Kidney (tissue), 14 donors: ENCODE data around the gene TMEM258. TPM values are rescaled to one million over a fixed set of nuclear protein-coding genes. Genes with fewer than 3 reads are reported as not detected.

ENCODE experiments used
- DNase-seq, 5 donors: peaks; one replicate each; pipeline ENCODE4 v3.0.0-alpha.2; 2013 to 2020
- FAIRE-seq: peaks from 2 replicates; lab custom pipeline; 2012; peaks lifted over from hg19 to GRCh38; lab: Jason Lieb, UNC
- H3K27ac ChIP-seq, 2 donors: one replicate each; pipeline ENCODE4 v1.7.0; 2013; ENCODE audit warnings: low read depth in 2 of 2, low read length in 2 of 2, inconsistent platforms in 1 of 2
- H3K27me3 ChIP-seq: one replicate; pipeline ENCODE4 v1.7.1; 2013; ENCODE audit warnings: low read length, inconsistent platforms; ENCODE audit not compliant: control insufficient read depth, insufficient read depth
- H3K36me3 ChIP-seq, 3 donors: one replicate each; pipeline versions ENCODE4 v1.7.0 to v1.7.1; 2013; ENCODE audit warnings: low read length in 3 of 3, control low read depth in 1 of 3, inconsistent platforms in 1 of 3; ENCODE audit not compliant: insufficient read depth in 3 of 3, control insufficient read depth in 2 of 3
- H3K4me1 ChIP-seq, 3 donors: one replicate each; pipeline versions ENCODE4 v1.7.0 to v1.7.1; 2013; ENCODE audit warnings: low read length in 3 of 3, inconsistent platforms in 1 of 3, low read depth in 1 of 3; ENCODE audit not compliant: control insufficient read depth in 2 of 3, insufficient read depth in 2 of 3
- H3K4me3 ChIP-seq, 3 donors: one replicate each; pipeline versions ENCODE4 v1.7.0 to v1.8.1; 2013; ENCODE audit warnings: low read length in 3 of 3, control low read depth in 1 of 3, inconsistent platforms in 1 of 3
- H3K9ac ChIP-seq, 3 donors: one replicate each; pipeline versions ENCODE4 v1.7.0 to v1.7.1; 2013; ENCODE audit warnings: low read length in 3 of 3, control low read depth in 1 of 3, inconsistent platforms in 1 of 3
- H3K9me3 ChIP-seq, 3 donors: one replicate each; pipeline versions ENCODE4 v1.7.0 to v1.7.1; 2013; ENCODE audit warnings: low read length in 3 of 3, control low read depth in 1 of 3, inconsistent platforms in 1 of 3; ENCODE audit not compliant: control insufficient read depth in 2 of 3, insufficient read depth in 1 of 3
- intact Hi-C: fragments of 100-400 bp; cut with DNase I; formaldehyde crosslinking; loops from one replicate; pipeline ENCODE4 v1.11.1; 2022
- polyA plus RNA-seq: library from polyadenylated mRNA; stranded (reverse); fragments of 350-450 nt; fragmentation: Illumina TruSeq; extraction: RNeasy Lipid Tissue Mini Kit (QIAGEN cat#74804); gene quantifications from one replicate; pipeline ENCODE4 v1.2.3, GENCODE V29; 2014; ENCODE audit warnings: low read depth, low replicate concordance; ENCODE audit not compliant: insufficient read depth
- total RNA-seq: library from RNA; stranded (reverse); fragmentation: NEBNext Ultra II Directional; extraction: Animal tissue kit (Norgen Biotek cat#: 25700); gene quantifications from one replicate; pipeline ENCODE4 v1.2.1, GENCODE V29; 2021
- TF ChIP-seq, protein P1 (sequence below): IDR thresholded peaks from 3 replicates; pipeline ENCODE4 v1.5.1; 2012; ENCODE audit warnings: mild to moderate bottlenecking, moderate library complexity, borderline replicate concordance; ENCODE audit not compliant: insufficient read depth; ENCODE audit errors: extremely low read depth
- donor health status: control.
- donor health status: control.
- donor health status: control.
- donor health status: control.
- donor health status: control.
- donor health status: DM: yes; HTN: yes; CAD: no.
- donor health status: Normal renal cell carcinoma (clear cell type).

Gene TMEM258
- total and polyA plus RNA-seq, 2 donors from 2014 or later: 92.1 to 228 TPM

DNA sequence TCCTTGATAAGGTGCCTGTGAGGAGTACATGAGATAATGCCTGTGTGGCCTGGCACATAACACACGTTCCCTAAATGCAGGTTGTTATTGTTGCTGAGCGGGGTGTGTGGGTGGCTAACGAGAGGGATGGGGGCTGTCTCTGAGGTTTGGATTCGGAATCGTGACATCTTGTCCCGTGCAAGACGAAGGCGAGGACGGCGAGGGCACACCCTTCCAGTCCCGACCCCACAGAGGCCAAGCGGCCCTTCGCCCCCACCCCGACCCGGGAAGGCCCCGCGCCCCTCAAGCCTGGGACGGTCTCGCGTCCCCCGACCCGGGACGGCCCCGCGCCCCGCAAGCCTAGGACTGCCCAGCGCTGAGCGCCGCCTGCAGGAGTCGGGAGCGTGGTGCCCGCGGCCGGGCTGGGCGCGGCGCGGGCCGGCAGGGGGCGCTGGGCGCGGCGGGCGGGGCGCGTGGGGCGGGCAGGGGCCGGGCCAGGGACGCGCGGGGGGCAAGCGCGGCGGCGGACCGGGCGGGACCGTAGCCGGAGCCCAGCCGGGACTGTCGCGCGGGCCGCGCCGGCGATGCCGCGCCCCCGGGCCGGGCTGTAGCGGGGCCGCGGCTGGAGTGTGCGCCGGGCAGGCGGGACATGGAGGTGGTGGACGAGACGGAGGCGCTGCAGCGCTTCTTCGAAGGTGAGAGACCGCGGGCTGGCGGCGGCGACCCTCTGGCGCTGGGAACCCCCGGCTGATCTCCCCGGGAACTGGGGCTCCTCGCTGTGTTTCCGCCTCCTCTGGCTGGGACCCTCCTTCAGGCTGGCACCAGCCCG lies 40.1 kb downstream of the TMEM258 start, which contains the start of gene MYRF:
Gene MYRF (plus strand): TSS at position 520 of the 808 bp plus-strand sequence. CDS start 109 bp downstream, at position 629.
- DNase-seq (peak in 4 of 5 donors; percentile 51 to 85 (median 74)), FAIRE-seq (no peak)
- Histone ChIP-seq H3K36me3 (no peaks in the 10 kb centered on the region), H3K4me1 (peaks cover 0 to 22% (median 3%) of the 10 kb centered on the region in 3 donors), H3K27ac (no peak within 1 kb of the TSS), H3K9ac (peak within 1 kb of the TSS in 2 of 3 donors; percentile 55 to 58), H3K9me3 (no peaks in the 10 kb centered on the region), H3K27me3 (no peaks in the 10 kb centered on the region), H3K4me3 (peak within 1 kb of the TSS; percentile 12 to 57 (median 50))
- intact Hi-C loops: no loop called here
- TF ChIP-seq, protein P1, sequence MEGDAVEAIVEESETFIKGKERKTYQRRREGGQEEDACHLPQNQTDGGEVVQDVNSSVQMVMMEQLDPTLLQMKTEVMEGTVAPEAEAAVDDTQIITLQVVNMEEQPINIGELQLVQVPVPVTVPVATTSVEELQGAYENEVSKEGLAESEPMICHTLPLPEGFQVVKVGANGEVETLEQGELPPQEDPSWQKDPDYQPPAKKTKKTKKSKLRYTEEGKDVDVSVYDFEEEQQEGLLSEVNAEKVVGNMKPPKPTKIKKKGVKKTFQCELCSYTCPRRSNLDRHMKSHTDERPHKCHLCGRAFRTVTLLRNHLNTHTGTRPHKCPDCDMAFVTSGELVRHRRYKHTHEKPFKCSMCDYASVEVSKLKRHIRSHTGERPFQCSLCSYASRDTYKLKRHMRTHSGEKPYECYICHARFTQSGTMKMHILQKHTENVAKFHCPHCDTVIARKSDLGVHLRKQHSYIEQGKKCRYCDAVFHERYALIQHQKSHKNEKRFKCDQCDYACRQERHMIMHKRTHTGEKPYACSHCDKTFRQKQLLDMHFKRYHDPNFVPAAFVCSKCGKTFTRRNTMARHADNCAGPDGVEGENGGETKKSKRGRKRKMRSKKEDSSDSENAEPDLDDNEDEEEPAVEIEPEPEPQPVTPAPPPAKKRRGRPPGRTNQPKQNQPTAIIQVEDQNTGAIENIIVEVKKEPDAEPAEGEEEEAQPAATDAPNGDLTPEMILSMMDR: peak; percentile 85

DNA sequence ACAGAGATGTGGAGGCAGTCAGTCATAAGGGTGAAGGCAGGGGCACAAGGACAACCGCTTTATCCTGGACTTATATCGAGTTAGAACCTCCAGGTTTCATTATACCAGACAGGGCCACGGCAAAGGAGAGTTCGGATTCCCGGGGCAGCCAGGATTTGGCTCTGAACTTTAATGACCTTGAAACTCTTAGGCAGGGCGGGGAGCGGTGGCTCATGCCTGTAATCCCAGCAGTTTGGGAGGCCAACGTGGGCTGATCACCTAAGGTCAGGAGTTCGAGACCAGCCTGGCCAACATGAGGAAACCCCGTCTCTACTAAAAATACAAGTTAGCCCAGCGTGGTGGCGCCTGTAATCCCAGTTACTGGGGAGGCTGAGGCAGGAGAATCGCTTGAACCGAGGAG lies 41.0 kb downstream of the TMEM258 start:
- H3K4me1 ChIP-seq: peaks cover 0 to 19% (median 3%) of the 10 kb centered on the region in 3 donors
- FAIRE-seq (no peak), DNase-seq (no peak)
- H3K9ac ChIP-seq: no peak overlapping the region
- TF ChIP-seq, protein P1: no peak
- no peaks in the 10 kb centered on the region for H3K27me3 ChIP-seq
- no peak overlapping the region for H3K27ac ChIP-seq
- no peaks in the 10 kb centered on the region for H3K9me3 ChIP-seq
- H3K36me3 ChIP-seq: no peaks in the 10 kb centered on the region
- no peak overlapping the region for H3K4me3 ChIP-seq
- intact Hi-C loops: no loop called here

DNA sequence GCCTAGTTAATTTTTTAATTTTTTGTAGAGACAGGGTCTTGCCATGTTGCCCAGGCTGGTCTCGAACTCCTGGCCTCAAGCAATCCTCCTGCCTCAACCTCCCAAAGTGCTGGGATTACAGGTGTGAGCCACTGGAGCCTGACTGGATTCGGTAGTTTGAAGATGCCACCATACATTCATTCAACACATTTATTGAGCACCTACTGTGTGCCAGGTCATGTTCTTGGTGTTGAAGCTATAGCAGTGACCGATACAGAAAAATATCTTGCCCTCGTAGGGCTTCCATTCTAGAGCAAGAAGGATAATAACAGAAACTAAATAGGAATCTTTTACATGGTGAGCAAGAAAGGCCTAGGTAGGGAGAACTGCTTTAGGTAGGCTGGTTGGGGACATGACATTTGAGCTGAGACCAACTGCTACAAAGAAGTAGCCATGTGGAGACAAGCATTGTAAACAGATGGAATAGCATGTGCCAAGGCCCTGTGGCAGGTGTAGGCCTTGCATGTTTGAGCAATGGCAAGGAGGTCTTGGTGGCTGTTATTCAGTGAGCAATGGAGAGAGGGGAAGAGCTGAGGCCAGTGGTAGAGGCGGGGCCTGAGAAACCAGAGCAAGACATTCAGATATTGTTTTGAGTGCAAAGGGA lies 41.6 kb downstream of the TMEM258 start:
- H3K36me3 ChIP-seq: no peaks in the 10 kb centered on the region
- H3K27me3 ChIP-seq: no peaks in the 10 kb centered on the region
- DNase-seq (no peak), FAIRE-seq (no peak)
- no peak overlapping the region for H3K4me3 ChIP-seq
- H3K9me3 ChIP-seq: no peaks in the 10 kb centered on the region
- no peak overlapping the region for H3K9ac ChIP-seq
- no peak overlapping the region for H3K27ac ChIP-seq
- intact Hi-C loops: no loop called here
- TF ChIP-seq, protein P1: no peak
- H3K4me1 ChIP-seq: peaks cover 0 to 14% (median 3%) of the 10 kb centered on the region in 3 donors
